Measurements from ENCODE around the gene R3HCC1L. TPM values are rescaled to one million over a fixed set of nuclear protein-coding genes. Genes with fewer than 3 reads are reported as not detected.
"Not testable (repeated sequence)": the region's sequence is repeated elsewhere in the genome, so short reads cannot be mapped to it uniquely, and the experiment has no call there.

Gene R3HCC1L
- total RNA-seq, 1 experiment from 2014 or later: 11.8 TPM

DNA sequence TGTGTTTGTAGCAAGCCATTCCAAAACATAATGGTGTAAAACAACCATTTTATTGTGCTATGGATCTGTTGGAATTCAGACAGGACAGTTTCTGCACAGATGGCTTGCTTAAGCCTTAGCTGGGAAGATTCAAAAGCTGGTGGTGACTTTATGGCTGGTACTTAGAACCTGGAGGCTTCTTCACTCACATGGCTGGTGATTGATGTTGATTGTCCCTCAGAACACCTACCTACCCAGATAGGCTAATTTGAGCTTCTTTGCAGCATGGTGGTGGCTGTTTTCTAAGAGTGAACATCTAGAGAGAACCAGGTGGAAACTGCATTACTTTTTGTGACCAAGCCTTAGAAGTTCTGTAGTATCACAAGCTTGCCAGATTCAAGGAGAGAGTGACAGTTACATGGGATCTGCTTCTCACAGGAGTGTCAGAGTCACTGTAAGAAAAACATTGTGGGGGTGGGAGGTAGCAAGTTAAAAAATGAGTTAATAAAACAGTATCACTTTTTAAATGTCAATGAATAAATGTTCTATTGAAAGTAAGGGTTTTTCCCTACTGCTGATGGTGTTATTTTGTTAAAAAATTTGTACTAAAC lies 7.1 kb downstream of the R3HCC1L start:
- TF ChIP-seq, protein P1, sequence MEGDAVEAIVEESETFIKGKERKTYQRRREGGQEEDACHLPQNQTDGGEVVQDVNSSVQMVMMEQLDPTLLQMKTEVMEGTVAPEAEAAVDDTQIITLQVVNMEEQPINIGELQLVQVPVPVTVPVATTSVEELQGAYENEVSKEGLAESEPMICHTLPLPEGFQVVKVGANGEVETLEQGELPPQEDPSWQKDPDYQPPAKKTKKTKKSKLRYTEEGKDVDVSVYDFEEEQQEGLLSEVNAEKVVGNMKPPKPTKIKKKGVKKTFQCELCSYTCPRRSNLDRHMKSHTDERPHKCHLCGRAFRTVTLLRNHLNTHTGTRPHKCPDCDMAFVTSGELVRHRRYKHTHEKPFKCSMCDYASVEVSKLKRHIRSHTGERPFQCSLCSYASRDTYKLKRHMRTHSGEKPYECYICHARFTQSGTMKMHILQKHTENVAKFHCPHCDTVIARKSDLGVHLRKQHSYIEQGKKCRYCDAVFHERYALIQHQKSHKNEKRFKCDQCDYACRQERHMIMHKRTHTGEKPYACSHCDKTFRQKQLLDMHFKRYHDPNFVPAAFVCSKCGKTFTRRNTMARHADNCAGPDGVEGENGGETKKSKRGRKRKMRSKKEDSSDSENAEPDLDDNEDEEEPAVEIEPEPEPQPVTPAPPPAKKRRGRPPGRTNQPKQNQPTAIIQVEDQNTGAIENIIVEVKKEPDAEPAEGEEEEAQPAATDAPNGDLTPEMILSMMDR (IDR thresholded peaks at IDR 0.05; ENCODE audit: unreplicated experiment): no peak
- Mint-ChIP-seq H3K27me3 (ENCODE audit: unreplicated experiment) (no peaks in the 10 kb centered on the region), H3K27ac (ENCODE audit: unreplicated experiment) (no peak overlapping the region), H3K4me3 (ENCODE audit: low read depth, unreplicated experiment) (no peak overlapping the region), H3K4me1 (ENCODE audit: low read depth, unreplicated experiment) (peaks cover 9% of the 10 kb centered on the region), H3K9me3 (ENCODE audit: low read depth, unreplicated experiment) (no peaks in the 10 kb centered on the region), H3K36me3 (ENCODE audit: insufficient read depth, unreplicated experiment) (no peaks in the 10 kb centered on the region)
- DNase-seq: no peak
- intact Hi-C loops (cut with micrococcal nuclease; ENCODE audit: unreplicated experiment): no loop called here
- no TSS peak for BruUV-seq (replicated peaks)
- CTCF ChIA-PET: no interaction called here

DNA sequence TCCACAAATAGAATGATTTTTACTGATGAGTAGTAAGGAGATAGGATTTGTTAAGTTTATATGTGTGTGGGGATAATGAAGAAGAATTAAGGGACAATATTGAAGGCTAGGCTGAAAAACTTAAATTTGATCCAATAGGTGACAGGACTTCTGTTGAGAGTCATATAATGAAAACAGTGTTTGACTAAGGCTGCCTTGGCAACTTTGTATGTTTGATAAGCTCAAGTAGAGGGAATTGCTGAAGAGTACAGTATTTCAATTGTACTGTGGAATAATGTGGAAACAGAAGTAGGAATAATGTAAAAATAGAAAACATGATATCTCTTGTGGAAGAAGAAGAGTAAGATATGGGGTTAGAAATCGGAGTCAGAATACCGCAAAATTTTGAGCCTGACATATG lies 10.5 kb downstream of the R3HCC1L start:
- no TSS peak for BruUV-seq (replicated peaks)
- intact Hi-C loops (cut with micrococcal nuclease; ENCODE audit: unreplicated experiment): no loop called here
- peaks cover 9% of the 10 kb centered on the region for H3K4me1 Mint-ChIP-seq (ENCODE audit: low read depth, unreplicated experiment)
- CTCF ChIA-PET: no interaction called here
- DNase-seq: no peak
- no peaks in the 10 kb centered on the region for H3K36me3 Mint-ChIP-seq (ENCODE audit: insufficient read depth, unreplicated experiment)
- no peaks in the 10 kb centered on the region for H3K9me3 Mint-ChIP-seq (ENCODE audit: low read depth, unreplicated experiment)
- H3K4me3 Mint-ChIP-seq (ENCODE audit: low read depth, unreplicated experiment): no peak overlapping the region
- TF ChIP-seq, protein P1 (IDR thresholded peaks at IDR 0.05; ENCODE audit: unreplicated experiment): no peak
- H3K27me3 Mint-ChIP-seq (ENCODE audit: unreplicated experiment): no peaks in the 10 kb centered on the region
- no peak overlapping the region for H3K27ac Mint-ChIP-seq (ENCODE audit: unreplicated experiment)

DNA sequence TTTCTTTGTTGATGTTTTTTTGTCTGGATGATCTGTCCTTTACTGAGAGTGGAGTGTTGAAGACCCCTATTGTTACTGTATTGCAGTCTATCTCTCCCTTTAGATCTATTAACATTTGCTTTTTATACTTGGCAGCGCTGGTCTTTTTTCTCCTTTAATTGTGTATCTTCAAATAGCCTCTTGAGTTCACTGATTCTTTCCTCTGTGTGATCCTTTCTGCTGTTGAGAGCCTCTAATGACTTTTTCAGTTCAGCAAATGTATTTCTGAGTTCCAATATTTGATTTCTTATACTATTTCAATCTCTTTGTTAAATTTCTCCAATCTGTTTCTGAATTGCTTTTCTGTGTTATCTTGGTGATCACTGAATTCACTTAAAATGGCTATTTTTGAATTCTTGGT lies 15.4 kb downstream of the R3HCC1L start:
- DNase-seq: no peak
- H3K27me3 Mint-ChIP-seq (ENCODE audit: unreplicated experiment): no peaks in the 10 kb centered on the region
- CTCF ChIA-PET: no interaction called here
- intact Hi-C loops (cut with micrococcal nuclease; ENCODE audit: unreplicated experiment): no loop called here
- H3K9me3 Mint-ChIP-seq (ENCODE audit: low read depth, unreplicated experiment): peaks cover 2% of the 10 kb centered on the region
- no peak overlapping the region for H3K27ac Mint-ChIP-seq (ENCODE audit: unreplicated experiment)
- H3K4me3 Mint-ChIP-seq (ENCODE audit: low read depth, unreplicated experiment): no peak overlapping the region
- peaks cover 1% of the 10 kb centered on the region for H3K36me3 Mint-ChIP-seq (ENCODE audit: insufficient read depth, unreplicated experiment)
- TF ChIP-seq, protein P1 (IDR thresholded peaks at IDR 0.05; ENCODE audit: unreplicated experiment): no peak
- no TSS peak for BruUV-seq (replicated peaks)
- H3K4me1 Mint-ChIP-seq (ENCODE audit: low read depth, unreplicated experiment): peaks cover 12% of the 10 kb centered on the region

DNA sequence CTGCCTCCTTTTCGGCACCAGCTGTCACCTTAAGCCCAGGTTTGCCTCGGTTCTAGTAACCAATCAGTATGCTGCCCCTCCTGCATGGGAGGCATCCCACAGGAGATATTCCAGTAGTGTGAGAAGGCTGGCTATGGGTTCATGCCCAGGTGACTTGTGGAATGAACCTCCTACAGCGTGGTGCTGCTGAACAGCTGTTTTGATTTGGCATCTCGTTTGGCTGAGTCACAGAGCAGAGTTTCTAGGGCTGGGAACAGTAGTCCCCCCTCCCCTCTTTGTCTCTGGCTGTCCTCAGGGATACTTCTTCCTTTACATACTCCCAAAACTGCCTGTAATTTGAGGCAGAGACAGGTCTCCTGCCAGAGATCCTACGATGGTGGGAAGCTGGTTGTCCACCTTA lies 16.1 kb downstream of the R3HCC1L start:
- CTCF ChIA-PET: no interaction called here
- peaks cover 2% of the 10 kb centered on the region for H3K9me3 Mint-ChIP-seq (ENCODE audit: low read depth, unreplicated experiment)
- no peak overlapping the region for H3K27ac Mint-ChIP-seq (ENCODE audit: unreplicated experiment)
- no peak for DNase-seq
- TF ChIP-seq, protein P1 (IDR thresholded peaks at IDR 0.05; ENCODE audit: unreplicated experiment): no peak
- H3K27me3 Mint-ChIP-seq (ENCODE audit: unreplicated experiment): no peaks in the 10 kb centered on the region
- H3K4me3 Mint-ChIP-seq (ENCODE audit: low read depth, unreplicated experiment): no peak overlapping the region
- peaks cover 5% of the 10 kb centered on the region for H3K36me3 Mint-ChIP-seq (ENCODE audit: insufficient read depth, unreplicated experiment)
- intact Hi-C loops (cut with micrococcal nuclease; ENCODE audit: unreplicated experiment): no loop called here
- peaks cover 12% of the 10 kb centered on the region for H3K4me1 Mint-ChIP-seq (ENCODE audit: low read depth, unreplicated experiment)
- BruUV-seq (replicated peaks): no TSS peak

DNA sequence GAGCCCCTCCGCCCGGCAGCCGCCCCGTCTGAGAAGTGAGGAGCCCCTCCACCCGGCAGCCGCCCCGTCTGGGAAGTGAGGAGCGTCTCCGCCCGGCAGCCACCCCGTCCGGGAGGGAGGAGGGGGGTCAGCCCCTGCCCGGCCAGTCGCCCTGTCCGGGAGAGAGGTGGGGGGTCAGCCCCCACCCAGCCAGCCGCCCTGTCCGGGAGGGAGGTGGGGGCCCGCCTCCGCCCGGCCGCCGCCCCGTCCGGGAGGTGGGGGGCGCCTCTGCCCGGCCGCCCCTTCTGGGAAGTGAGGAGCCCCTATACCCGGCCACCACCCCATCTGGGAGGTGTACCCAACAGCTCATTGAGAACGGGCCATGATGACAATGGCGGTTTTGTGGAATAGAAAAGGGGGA lies 18.3 kb downstream of the R3HCC1L start:
- BruUV-seq (replicated peaks); H3K27ac Mint-ChIP-seq (ENCODE audit: unreplicated experiment); H3K9me3 Mint-ChIP-seq (ENCODE audit: low read depth, unreplicated experiment); CTCF ChIA-PET; H3K27me3 Mint-ChIP-seq (ENCODE audit: unreplicated experiment); DNase-seq; H3K4me3 Mint-ChIP-seq (ENCODE audit: low read depth, unreplicated experiment); intact Hi-C loops (cut with micrococcal nuclease; ENCODE audit: unreplicated experiment); H3K36me3 Mint-ChIP-seq (ENCODE audit: insufficient read depth, unreplicated experiment): not testable (repeated sequence)
- peaks cover 12% of the 10 kb centered on the region for H3K4me1 Mint-ChIP-seq (ENCODE audit: low read depth, unreplicated experiment)

DNA sequence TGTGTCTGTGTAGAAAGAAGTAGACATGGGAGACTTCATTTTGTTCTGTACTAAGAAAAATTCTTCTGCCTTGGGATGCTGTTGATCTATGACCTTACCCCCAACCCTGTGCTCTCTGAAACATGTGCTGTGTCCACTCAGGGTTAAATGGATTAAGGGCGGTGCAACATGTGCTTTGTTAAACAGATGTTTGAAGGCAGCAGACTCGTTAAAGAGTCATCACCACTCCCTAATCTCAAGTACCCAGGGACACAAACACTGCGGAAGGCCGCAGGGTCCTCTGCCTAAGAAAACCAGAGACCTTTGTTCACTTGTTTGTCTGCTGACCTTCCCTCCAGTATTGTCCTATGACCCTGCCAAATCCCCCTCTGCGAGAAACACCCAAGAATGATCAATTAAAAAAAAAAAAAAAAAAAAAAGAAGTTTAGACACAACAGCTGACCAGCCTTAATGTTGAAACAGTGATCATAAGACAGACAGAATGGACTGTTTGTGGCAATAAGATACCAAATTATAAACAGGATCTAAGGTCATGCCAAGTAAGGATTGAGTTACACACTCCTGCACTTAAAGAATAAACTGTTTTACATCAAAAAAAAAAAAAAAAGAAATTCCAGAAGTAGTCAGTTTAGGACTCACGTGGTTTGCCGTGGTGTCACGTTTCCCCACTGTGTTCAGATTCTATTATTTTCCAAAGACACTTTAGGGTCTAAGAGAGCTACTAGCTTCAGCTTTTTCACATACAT lies 18.9 kb downstream of the R3HCC1L start:
- DNase-seq; BruUV-seq (replicated peaks); H3K27me3 Mint-ChIP-seq (ENCODE audit: unreplicated experiment); intact Hi-C loops (cut with micrococcal nuclease; ENCODE audit: unreplicated experiment); H3K4me3 Mint-ChIP-seq (ENCODE audit: low read depth, unreplicated experiment); H3K36me3 Mint-ChIP-seq (ENCODE audit: insufficient read depth, unreplicated experiment); CTCF ChIA-PET; H3K27ac Mint-ChIP-seq (ENCODE audit: unreplicated experiment); H3K9me3 Mint-ChIP-seq (ENCODE audit: low read depth, unreplicated experiment): not testable (repeated sequence)
- H3K4me1 Mint-ChIP-seq (ENCODE audit: low read depth, unreplicated experiment): peaks cover 12% of the 10 kb centered on the region

Measured in Calu3 (cell line).